ENCODE results near the gene REXO1. TPM values are rescaled to one million over a fixed set of nuclear protein-coding genes. Genes with fewer than 3 reads are reported as not detected.

Gene REXO1
- total and polyA plus RNA-seq, 2 of the 8 experiments (the other 6 are each of a cell fraction or from before 2014, with no cell fraction given) = 42.4 to 44.3 TPM

DNA sequence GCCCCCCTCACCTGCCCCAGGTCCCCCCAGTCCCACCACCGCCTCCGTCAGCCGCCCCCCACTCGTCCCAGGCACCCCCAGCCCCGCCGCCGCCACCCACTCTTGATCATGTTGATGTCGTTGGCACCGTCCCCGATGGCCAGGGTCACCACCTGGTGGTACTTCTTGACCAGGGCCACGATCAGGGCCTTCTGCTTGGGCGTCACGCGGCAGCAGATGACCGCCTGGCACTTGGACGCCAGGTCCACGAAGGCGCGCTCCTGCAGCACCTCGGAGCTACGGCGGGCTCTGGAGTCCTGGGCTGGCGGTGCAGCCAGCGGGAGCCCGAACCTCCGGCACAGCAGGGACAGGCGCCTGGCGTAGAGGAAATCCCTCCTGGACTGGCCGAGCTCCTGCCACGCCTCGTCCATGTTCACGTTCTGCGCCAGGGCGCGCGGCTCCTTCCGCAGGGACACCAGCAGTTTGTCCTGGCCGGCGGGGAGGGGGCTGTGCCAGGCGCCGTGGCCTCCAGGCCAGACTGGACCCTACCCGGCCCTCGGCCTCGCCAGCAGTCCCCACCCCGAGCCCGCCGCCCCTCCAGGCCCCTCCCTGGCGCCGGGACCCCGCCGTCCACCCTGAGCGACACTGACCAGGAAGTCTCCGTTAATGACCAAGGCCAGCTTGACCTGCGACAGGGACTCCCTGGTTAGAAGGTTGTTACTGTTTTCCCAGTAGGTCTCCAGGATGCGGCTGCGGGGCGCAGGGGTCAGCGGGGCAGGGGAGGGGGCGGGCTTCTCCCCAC lies 58.8 kb downstream of the REXO1 start:
- Histone ChIP-seq H4K91ac (replicated peaks; ENCODE audit: insufficient read length, low read length) (no peak overlapping the region), H3K18ac (ENCODE audit: extremely low read depth, low read length) (peak overlapping the region; percentile 60), H3K56ac (replicated peaks; ENCODE audit: insufficient read length, low read depth, low read length) (no peak overlapping the region), H3K4me3 (ENCODE audit: extremely low read depth in 1 of 4, insufficient read depth in 2 of 4, low read depth in 3 of 4, low read length in 4 of 4) (peak overlapping the region; percentile 7 to 58 (median 32); a peak in 5 of 8 replicates), H2BK120ac (replicated peaks; ENCODE audit: low read depth, low read length) (no peak overlapping the region), H3K4me1 (replicated peaks in 1 of 4; ENCODE audit: control insufficient read depth in 3 of 4, insufficient read depth in 4 of 4, low read length in 3 of 4) (peaks cover 0 to 8% (median 4%) of the 10 kb centered on the region in 4 experiments; a peak in 5 of 7 replicates), H3K23ac (ENCODE audit: insufficient read length) (no peak overlapping the region), H3K23me2 (ENCODE audit: low read depth, low read length) (no peaks in the 10 kb centered on the region; the same call in 1 of the 2 replicates), H2BK15ac (ENCODE audit: low read length) (no peak overlapping the region), H4K20me1 (replicated peaks in 1 of 2; ENCODE audit: control insufficient read depth in 1 of 2, insufficient read depth in 2 of 2, low read length in 2 of 2) (no peaks in the 10 kb centered on the region), H3K36me3 (ENCODE audit: control insufficient read depth in 2 of 4, insufficient read depth in 4 of 4, low read length in 3 of 4) (no peaks in the 10 kb centered on the region), H2BK20ac (ENCODE audit: low read length) (no peak overlapping the region), H3K4ac (replicated peaks; ENCODE audit: insufficient read length, low read depth, low read length) (no peak overlapping the region), H3K9me3 (ENCODE audit: insufficient read depth in 2 of 2, low read depth in 1 of 2, low read length in 1 of 2) (peaks cover 0 to 7% of the 10 kb centered on the region in 2 experiments; a peak in 1 of 4 replicates), H2BK5ac (ENCODE audit: low read depth, low read length) (peak overlapping the region; percentile 39; the same call in 1 of the 2 replicates), H3K27me3 (replicated peaks in 1 of 4; ENCODE audit: control insufficient read depth in 3 of 4, extremely low read depth in 1 of 4, insufficient read depth in 3 of 4, low read length in 3 of 4) (peaks cover 2 to 17% (median 13%) of the 10 kb centered on the region in 4 experiments; a peak in 6 of 7 replicates), H3K9ac (replicated peaks in 1 of 4; ENCODE audit: extremely low read depth in 1 of 4, low read depth in 3 of 4, low read length in 3 of 4) (no peak overlapping the region), H2AK5ac (ENCODE audit: low read depth, low read length) (no peak overlapping the region), H3K79me1 (ENCODE audit: low read depth, low read length) (no peaks in the 10 kb centered on the region), H4K8ac (ENCODE audit: extremely low read depth, insufficient read depth, low read length) (no peak overlapping the region; the same call in 1 of the 2 replicates), H2BK12ac (ENCODE audit: low read depth, low read length) (peak overlapping the region; percentile 55; the same call in 1 of the 2 replicates), H3K27ac (ENCODE audit: low read depth, low read length) (no peak overlapping the region), H3K4me2 (ENCODE audit: insufficient read depth in 1 of 2, low read depth in 2 of 2, low read length in 2 of 2) (peak overlapping the region; percentile 59 to 71), H3K14ac (ENCODE audit: insufficient read length) (no peak overlapping the region), H2AFZ (ENCODE audit: low read length) (no peak overlapping the region), H3K79me2 (ENCODE audit: control insufficient read depth in 1 of 2, insufficient read depth in 2 of 2, low read length in 2 of 2) (no peaks in the 10 kb centered on the region), H4K5ac (ENCODE audit: insufficient read length, low read depth, low read length) (no peak overlapping the region)
- 20% methylated on average over 37 of the region's 59 CpGs; no CpG with 5 or more reads in 1 of the 2 experiments for WGBS, 2 experiments (ENCODE audit: extremely low coverage in 1 of 2, insufficient coverage in 1 of 2, insufficient read length in 1 of 2, insufficient replicate concordance in 2 of 2, low coverage in 1 of 2, low lambda C conversion rate in 2 of 2, missing lambda C conversion rate in 1 of 2)
- DNase-seq (ENCODE audit: low read depth in 1 of 2, low spot score in 2 of 2) = no peak
- no peak for FAIRE-seq
- ChIA-PET POLR2A (ENCODE audit: partially characterized antibody) (interaction anchor here (1.6 kb wide), 1 partner anchor 107 kb away, joined by 3 read pairs; no protein-coding TSS in a partner anchor), CTCF (ENCODE audit: partially characterized antibody) (interaction anchor here (0.6 to 3.7 kb wide), 16 partner anchors 8 to 496 kb away, joined by 3 to 28 read pairs (median 5); no protein-coding TSS in a partner anchor)
- TF ChIP-seq FOSL1 (IDR thresholded peaks at IDR 0.05; ENCODE audit: insufficient read depth, low read depth, low read length) = no peak
- no peak for TF ChIP-seq POU5F1 (IDR thresholded peaks at IDR 0.05; ENCODE audit: low read depth, low read length)
- TF ChIP-seq YY1 (IDR thresholded peaks at IDR 0.05; ENCODE audit: low read depth, low read length) = no peak
- TF ChIP-seq GTF2F1 (IDR thresholded peaks at IDR 0.05; ENCODE audit: borderline replicate concordance, low read depth, low read length) = no peak
- TF ChIP-seq SP4 (IDR thresholded peaks at IDR 0.05; ENCODE audit: low read length) = no peak
- TF ChIP-seq SIN3A (conservative IDR thresholded peaks at IDR 0.05 in 1 of 2, IDR thresholded peaks at IDR 0.05 in 1 of 2; ENCODE audit: low read depth in 1 of 2, low read length in 2 of 2) = no peak
- peak; percentile 42 for TF ChIP-seq KDM4A (IDR thresholded peaks at IDR 0.05; ENCODE audit: low read depth, low read length, severe bottlenecking)
- TF ChIP-seq, protein P1, sequence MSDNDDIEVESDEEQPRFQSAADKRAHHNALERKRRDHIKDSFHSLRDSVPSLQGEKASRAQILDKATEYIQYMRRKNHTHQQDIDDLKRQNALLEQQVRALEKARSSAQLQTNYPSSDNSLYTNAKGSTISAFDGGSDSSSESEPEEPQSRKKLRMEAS (IDR thresholded peaks at IDR 0.05) = peak; percentile 33; the same call in 1 of the 2 replicates
- no peak for TF ChIP-seq CTBP2 (IDR thresholded peaks at IDR 0.05; ENCODE audit: borderline replicate concordance, insufficient read depth, insufficient read length, low read length)
- no peak for TF ChIP-seq CREB1 (IDR thresholded peaks at IDR 0.05)
- no peak for TF ChIP-seq ZNF274 (IDR thresholded peaks at IDR 0.05; ENCODE audit: borderline replicate concordance, extremely low read depth, low read length)
- no peak for TF ChIP-seq KDM5A (IDR thresholded peaks at IDR 0.05; ENCODE audit: low read length)

Measured in H1 (cell line).